Measurements from ENCODE around the gene SNN. TPM values are rescaled to one million over a fixed set of nuclear protein-coding genes. Genes with fewer than 3 reads are reported as not detected.
A peak's percentile ranks its signal among the peaks of the same experiment; 100 is the strongest.

SNN gene
- total RNA-seq, 6 experiments from 2014 or later: 3.5 to 7.9 (median 5.6) TPM

DNA sequence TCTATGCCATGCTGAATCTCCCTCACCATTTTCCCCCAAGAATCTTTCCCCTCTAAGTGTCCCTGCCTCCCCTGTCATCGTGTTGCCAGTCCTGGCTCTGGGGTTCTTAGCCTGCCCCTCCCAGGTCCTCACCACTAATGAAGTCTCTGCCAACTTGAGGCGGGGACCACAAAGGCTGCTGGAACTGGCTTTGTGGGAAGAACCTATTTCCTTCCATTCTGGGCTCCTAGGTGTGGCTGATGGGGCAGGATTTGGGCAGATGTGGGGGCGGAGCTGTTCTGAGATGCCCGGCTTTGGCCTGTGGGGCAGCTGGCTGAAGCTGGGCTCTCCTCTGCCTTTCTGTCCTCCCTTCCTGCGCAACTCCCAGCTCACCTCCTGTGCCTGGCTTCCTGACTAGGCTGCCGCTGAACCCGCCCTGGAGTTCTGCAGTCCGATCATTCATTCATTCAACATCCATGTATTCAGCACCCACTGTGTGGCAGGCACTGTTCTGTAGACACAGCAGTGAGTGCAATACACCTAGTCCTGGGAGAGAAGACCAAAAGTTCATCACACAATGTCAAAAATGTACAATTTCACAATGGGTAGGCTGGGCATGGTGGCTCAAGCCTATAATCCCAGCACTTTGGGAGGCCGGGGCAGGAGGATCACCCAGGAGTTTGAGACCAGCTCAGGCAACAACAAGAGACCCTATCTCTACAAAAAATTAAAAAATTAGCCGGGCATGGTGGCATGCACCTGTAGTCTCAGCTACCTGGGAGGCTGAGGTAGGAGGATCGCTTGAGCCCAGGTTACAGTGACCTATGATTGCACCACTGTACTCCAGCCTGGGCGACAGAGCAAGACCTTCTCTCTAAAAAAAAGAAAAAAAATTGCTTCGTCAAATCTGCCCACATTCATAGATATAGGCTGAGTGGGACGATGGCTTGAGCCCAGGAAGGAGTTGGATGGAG is 1.9 kb upstream of the SNN start:
- H3K4me3 ChIP-seq: no peak overlapping the region
- intact Hi-C loops (cut with DNase I): no loop called here
- whole genome bisulfite sequencing (ENCODE audit: insufficient coverage, low coverage, low lambda C conversion rate, missing lambda C conversion rate): 75% methylated on average over 8 of the region's 14 CpGs
- DNase-seq (no peak), ATAC-seq (no peak)
- no peaks in the 10 kb centered on the region for H3K27me3 ChIP-seq
- no peak for TF ChIP-seq POLR2A (IDR thresholded peaks at IDR 0.05)
- TF ChIP-seq, protein P1, sequence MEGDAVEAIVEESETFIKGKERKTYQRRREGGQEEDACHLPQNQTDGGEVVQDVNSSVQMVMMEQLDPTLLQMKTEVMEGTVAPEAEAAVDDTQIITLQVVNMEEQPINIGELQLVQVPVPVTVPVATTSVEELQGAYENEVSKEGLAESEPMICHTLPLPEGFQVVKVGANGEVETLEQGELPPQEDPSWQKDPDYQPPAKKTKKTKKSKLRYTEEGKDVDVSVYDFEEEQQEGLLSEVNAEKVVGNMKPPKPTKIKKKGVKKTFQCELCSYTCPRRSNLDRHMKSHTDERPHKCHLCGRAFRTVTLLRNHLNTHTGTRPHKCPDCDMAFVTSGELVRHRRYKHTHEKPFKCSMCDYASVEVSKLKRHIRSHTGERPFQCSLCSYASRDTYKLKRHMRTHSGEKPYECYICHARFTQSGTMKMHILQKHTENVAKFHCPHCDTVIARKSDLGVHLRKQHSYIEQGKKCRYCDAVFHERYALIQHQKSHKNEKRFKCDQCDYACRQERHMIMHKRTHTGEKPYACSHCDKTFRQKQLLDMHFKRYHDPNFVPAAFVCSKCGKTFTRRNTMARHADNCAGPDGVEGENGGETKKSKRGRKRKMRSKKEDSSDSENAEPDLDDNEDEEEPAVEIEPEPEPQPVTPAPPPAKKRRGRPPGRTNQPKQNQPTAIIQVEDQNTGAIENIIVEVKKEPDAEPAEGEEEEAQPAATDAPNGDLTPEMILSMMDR (IDR thresholded peaks at IDR 0.05): no peak
- H3K4me1 ChIP-seq: peaks cover 0 to 3% (median 0%) of the 10 kb centered on the region in 4 donors
- H3K36me3 ChIP-seq: no peaks in the 10 kb centered on the region
- H3K9me3 ChIP-seq: no peaks in the 10 kb centered on the region
- no peak overlapping the region for H3K27ac ChIP-seq

DNA sequence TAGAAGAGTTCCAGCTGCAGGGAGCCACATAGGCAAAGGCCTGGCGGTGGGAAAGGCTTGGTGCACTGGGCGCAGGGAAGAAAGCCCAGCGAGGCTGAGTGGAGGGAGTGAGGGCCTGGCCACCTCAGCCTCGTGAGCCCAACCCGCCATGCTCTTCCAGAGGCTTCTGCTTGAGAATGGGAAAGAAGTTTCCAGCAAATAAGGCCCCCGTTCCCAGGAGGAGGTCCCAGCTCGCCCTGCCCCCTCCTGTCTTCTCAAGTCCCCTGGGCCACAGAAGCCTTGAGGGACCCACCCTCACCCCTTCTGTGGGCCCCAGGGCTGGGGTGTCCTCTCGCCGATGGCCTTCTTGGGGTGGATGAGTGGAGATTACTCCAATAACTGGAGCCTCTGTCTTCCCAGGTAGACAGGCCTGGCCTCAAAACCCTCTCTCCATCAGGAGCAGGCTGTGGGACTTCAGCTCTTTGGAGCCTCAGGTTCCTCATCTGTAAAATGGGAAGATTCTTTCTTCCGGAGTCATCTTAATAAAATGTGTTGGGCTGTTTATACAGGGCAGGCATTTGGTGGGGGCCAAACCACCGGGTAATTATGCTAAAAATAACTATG is 933 bp upstream of the SNN start:
- TF ChIP-seq, protein P1 (IDR thresholded peaks at IDR 0.05): no peak
- no peak for TF ChIP-seq POLR2A (IDR thresholded peaks at IDR 0.05)
- no peaks in the 10 kb centered on the region for H3K9me3 ChIP-seq
- ATAC-seq: no peak
- H3K36me3 ChIP-seq: no peaks in the 10 kb centered on the region
- no peak overlapping the region for H3K27ac ChIP-seq
- intact Hi-C loops (cut with DNase I): no loop called here
- H3K4me1 ChIP-seq: peaks cover 0 to 3% (median 0%) of the 10 kb centered on the region in 4 donors
- WGBS (ENCODE audit: insufficient coverage, low coverage, low lambda C conversion rate, missing lambda C conversion rate): 80% methylated on average over 2 of the region's 11 CpGs
- H3K4me3 ChIP-seq: no peak overlapping the region
- no peaks in the 10 kb centered on the region for H3K27me3 ChIP-seq
- no peak for DNase-seq

DNA sequence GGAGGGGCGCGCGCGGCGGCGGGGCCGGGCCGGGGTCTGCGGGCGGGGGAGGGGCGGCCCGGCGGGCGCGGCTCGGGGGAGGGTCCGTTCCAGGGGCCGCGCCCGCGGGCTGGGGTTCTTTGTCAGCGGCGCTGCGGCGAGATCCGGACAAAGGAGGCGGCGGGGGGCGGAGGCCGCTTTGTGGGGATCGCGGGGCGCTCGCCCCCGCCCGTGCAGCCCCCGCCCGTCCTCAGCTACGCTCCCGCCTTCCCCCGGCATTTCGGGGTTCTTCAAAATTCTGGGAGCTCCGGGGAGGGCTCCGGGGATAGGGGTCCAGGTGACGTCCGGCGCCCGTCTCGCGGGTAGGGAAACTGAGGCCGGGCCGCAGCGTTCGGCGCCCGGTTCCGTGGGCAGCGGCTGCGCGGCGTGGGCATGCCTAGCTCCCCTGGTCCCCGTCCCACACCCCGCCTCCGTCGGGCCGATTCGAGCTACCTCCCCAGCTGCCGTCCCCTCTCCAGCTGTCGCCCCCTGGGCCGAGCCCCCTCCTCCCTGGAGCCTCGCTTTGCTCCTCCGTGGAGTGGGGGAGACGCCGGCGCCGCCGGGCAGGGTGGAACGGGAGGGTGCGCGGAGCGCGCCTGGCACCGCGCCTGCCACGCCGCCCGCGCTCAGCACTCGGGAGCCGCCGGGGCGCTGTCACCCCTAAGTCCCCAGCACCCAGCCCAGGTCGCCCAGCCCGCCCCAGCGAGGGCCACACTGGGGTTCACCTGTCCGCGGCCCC is 546 bp downstream of the SNN start:
- TF ChIP-seq, protein P1 (IDR thresholded peaks at IDR 0.05): no peak
- no peak for TF ChIP-seq POLR2A (IDR thresholded peaks at IDR 0.05)
- peak overlapping the region; percentile 26 to 58 (median 47) for H3K27ac ChIP-seq
- H3K9me3 ChIP-seq: no peaks in the 10 kb centered on the region
- H3K36me3 ChIP-seq: no peaks in the 10 kb centered on the region
- 0% methylated on average over 14 of the region's 97 CpGs for WGBS (ENCODE audit: insufficient coverage, low coverage, low lambda C conversion rate, missing lambda C conversion rate)
- peak overlapping the region; percentile 57 to 61 (median 59) for H3K4me3 ChIP-seq
- DNase-seq (peak in 2 of 3 donors; percentile 40 to 57), ATAC-seq (no peak)
- peaks cover 0 to 3% (median 0%) of the 10 kb centered on the region in 4 donors for H3K4me1 ChIP-seq
- H3K27me3 ChIP-seq: no peaks in the 10 kb centered on the region
- intact Hi-C loops (cut with DNase I): no loop called here

DNA sequence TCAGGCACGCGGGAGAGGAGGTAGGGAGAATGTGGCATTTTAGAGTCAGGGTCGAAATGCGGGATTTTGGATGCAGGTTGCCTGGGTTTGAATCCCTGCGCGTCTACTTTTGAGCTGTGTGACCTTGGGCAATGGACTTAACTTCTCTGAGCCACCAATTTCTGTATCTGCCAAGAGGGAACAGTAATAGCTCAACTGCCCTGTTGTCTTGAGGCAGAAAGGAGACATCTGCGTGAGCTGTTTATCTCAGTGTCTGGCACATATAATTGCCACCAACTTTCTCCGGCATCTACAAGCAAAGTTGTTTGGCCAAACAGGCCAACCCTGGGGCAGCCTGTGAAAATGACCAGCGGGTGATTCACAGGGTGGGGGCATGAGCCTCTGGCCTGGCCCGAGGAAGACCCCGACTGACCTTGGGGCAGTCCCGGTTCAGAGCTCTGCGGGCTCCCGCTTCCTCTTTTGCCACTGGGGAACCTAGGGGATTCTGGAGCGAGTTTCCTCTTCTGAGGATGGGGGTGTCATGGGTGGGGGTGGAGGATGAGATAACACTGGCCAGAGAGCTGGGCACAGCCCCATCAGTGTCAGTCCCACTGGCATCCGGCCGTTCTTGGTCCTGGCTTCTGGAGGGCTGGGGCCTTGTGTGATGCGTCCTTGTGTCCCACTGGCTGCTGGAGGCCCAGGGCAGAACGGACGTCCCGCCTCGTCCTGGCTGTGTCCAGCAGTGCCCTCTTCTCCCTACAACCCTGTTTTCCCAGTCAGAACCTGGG is 1.3 kb downstream of the SNN start:
- intact Hi-C loops (cut with DNase I): no loop called here
- no peaks in the 10 kb centered on the region for H3K9me3 ChIP-seq
- peaks cover 0 to 3% (median 0%) of the 10 kb centered on the region in 4 donors for H3K4me1 ChIP-seq
- DNase-seq: peak; percentile 60 to 79 (median 65)
- H3K36me3 ChIP-seq: no peaks in the 10 kb centered on the region
- no peaks in the 10 kb centered on the region for H3K27me3 ChIP-seq
- TF ChIP-seq POLR2A (IDR thresholded peaks at IDR 0.05): no peak
- TF ChIP-seq, protein P1 (IDR thresholded peaks at IDR 0.05): no peak
- WGBS (ENCODE audit: insufficient coverage, low coverage, low lambda C conversion rate, missing lambda C conversion rate): 27% methylated on average over 6 of the region's 22 CpGs
- peak; percentile 22 to 45 (median 34) for ATAC-seq
- H3K4me3 ChIP-seq: peak overlapping the region; percentile 57 to 61 (median 59)
- H3K27ac ChIP-seq: peak overlapping the region; percentile 26 to 58 (median 47)
